ENCODE measurements around the gene KATNAL1.

The KATNAL1 gene

DNA sequence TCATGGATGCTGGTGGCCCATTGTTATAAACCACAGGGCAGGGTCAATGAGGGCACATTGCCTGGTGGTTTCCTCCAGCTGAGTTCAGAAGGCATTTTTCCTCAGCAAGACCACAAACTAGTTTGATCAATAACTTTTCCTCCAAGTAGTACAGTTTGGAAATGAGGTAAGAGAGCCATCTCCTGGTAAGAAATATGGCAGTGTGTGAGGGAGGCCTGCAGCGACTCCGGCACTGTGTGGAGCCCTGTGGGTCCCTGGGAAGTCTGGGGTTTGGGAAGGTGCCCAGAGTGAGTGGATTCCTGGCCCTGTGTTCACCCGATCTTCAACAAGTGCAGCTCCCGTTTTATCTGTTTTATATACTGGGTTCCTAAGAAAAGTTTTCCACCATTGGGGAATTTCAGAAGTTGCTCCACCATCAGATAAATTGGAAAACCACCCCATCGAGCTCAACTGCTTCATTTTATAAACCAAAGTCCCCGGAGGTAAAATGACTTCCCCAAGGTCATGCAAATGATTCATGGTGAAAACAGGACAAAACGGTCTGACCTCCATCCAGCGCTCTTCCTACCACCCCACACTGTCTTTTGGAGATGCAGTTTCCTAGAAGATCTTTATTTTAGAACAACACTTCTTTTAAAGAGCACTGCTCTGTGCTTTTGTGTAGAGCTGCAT is 148.4 kb downstream of the KATNAL1 start:
- DNase-seq: peak; percentile 25

GRCh38 chr13:30157616-30157993 is 149.7 kb downstream of the KATNAL1 start:
- no peak for DNase-seq

- DNase-seq: no peak
Measured at GRCh38 chr13:30156826-30157615, 150.3 kb downstream of the KATNAL1 start.

GRCh38 chr13:30156270-30156669 is 151.1 kb downstream of the KATNAL1 start:
- DNase-seq: no peak

DNA sequence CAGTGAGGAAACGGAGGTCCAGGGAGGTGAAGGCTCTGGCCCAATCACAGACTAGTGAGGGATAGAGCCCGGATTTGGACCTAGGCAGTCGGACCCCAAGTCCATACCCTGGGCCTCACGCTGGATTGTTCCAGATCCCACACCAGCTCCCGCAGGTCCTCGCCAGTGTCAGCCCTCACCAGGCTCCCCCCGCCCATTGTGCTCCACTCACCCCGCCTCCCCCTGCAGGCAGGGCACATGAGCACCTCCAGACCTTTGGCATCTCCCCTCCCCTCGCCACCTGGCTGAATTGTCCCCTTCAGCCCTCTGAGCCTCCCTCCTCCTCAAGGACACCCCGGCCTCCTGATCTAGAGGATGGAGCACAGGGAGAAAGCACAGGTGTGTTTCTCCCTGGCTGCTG is 152.4 kb downstream of the KATNAL1 start:
- DNase-seq: no peak

DNA sequence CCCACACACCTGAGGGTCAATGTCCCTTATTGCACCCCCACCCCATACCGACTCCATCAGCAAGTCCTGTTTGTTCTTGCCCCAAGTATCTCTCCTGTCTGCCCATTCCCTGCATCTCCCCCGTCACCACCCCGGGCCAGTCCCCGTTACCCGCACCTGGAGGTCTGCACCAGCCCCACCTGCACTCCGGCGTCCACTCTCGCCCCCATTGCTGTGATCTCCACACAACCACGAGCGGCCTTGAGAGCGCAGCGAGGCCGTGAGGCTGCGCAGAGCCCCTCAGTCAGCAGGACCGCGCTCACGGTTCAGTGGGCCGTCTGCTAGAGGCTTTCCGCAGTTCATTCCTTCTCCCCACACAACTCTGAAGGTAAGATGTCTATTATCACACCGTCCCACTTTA is 152.8 kb downstream of the KATNAL1 start:
- DNase-seq: no peak

- peak; percentile 59 for DNase-seq
Measured at GRCh38 chr13:30153545-30154426, 153.6 kb downstream of the KATNAL1 start.

Measured in NCI-H69 (cell line).